Panc1 (cell line): ENCODE results near the gene TEX12.

ENCODE experiments used
- CTCF ChIP-seq: fragments of 450-650 bp; IDR thresholded peaks from 2 replicates; pipeline ENCODE4 v1.5.1; 2017; ENCODE audit warnings: mild to moderate bottlenecking
- POLR2AphosphoS5 ChIP-seq: IDR thresholded peaks from 2 replicates; pipeline ENCODE4 v1.6.1; 2012; ENCODE audit warnings: mild to moderate bottlenecking, low read depth, low read length, moderate library complexity
- TCF7L2 ChIP-seq: IDR thresholded peaks from 2 replicates; pipeline ENCODE4 v1.6.1; 2011; ENCODE audit warnings: mild to moderate bottlenecking, low read depth, low read length, inconsistent platforms

DNA sequence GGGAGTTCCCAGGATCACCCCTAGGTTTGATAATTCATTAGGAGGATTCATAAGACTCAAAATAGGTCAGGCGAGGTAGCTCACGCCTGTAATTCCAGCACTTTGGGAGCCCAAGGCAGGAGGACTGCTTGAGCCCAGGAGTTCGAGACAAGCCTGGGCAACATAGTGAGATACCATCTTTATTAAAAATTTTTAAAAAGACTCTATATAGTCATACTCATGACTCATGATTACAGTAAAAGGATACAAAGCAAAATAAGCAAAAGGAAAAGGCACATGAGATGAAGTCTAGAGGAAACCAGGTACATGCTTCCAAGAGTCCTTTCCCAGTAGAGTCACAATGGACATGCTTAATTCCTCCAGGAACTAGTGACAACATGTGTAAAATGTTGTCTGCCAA lies 45.1 kb downstream of the TEX12 start:
- TF ChIP-seq CTCF (no peak), POLR2AphosphoS5 (no peak), TCF7L2 (no peak)
